GM12891 (cell line): ENCODE results near the gene PHTF1.

Experiments used
- DNase-seq: peaks from one replicate; pipeline ENCODE4 v3.0.0; 2011; ENCODE audit warnings: low spot score; ENCODE audit not compliant: insufficient read length
- FAIRE-seq: peaks from 2 replicates; lab custom pipeline; 2011; peaks lifted over from hg19 to GRCh38; lab: Jason Lieb, UNC
- PAX5 ChIP-seq: IDR thresholded peaks from 2 replicates; pipeline ENCODE4 v1.6.1; 2011; ENCODE audit warnings: low read length, moderate library complexity, mild to moderate bottlenecking; ENCODE audit not compliant: insufficient read depth, severe bottlenecking
- POLR2A ChIP-seq: IDR thresholded peaks from 2 replicates; pipeline ENCODE4 v1.6.1; 2011; ENCODE audit warnings: low read depth, low read length, control low read depth
- POLR2AphosphoS5 ChIP-seq: IDR thresholded peaks from 2 replicates; pipeline ENCODE4 v1.6.1; 2011; ENCODE audit warnings: low read depth, low read length, control low read depth
- POU2F2 ChIP-seq: IDR thresholded peaks from 2 replicates; pipeline ENCODE4 v1.6.1; 2011; ENCODE audit warnings: low read depth, mild to moderate bottlenecking, control low read depth, low read length, moderate library complexity
- SPI1 ChIP-seq: IDR thresholded peaks from 2 replicates; pipeline ENCODE4 v1.6.1; 2011; ENCODE audit warnings: low read depth, low read length, control low read depth
- TAF1 ChIP-seq: IDR thresholded peaks from 2 replicates; pipeline ENCODE4 v1.6.1; 2011; ENCODE audit warnings: low read depth, low read length, control low read depth

Gene PHTF1

GRCh38 chr1:113793878-113794834, 34.9 kb upstream of the PHTF1 start:
- TF ChIP-seq TAF1 (no peak), POU2F2 (no peak), PAX5 (no peak), POLR2A (no peak), SPI1 (no peak), POLR2AphosphoS5 (no peak)
- no peak for DNase-seq
- FAIRE-seq, result peak; percentile 67

DNA sequence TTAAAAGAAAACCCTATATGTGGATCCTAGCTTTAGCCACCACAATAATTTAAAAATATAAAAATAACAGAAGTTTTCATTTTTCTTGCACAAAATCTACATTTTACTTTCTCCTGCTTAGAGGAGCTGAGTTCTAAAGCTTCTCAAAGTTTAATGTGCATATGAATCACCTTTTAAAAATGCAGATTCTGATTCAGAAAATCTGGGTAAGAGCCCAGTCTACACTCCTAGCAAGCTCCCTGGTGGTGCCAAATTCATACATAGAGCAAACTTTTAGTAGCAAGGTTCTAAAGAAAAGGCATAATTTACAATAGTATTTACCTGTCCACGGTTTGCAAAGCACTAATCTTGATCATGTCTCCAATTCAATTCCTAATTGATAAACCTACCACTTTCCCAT, 33.7 kb upstream of the PHTF1 start:
- TF ChIP-seq POU2F2 (no peak), POLR2AphosphoS5 (no peak), POLR2A (no peak), TAF1 (no peak), PAX5 (no peak), SPI1 (no peak)
- FAIRE-seq (no peak), DNase-seq (no peak)

DNA sequence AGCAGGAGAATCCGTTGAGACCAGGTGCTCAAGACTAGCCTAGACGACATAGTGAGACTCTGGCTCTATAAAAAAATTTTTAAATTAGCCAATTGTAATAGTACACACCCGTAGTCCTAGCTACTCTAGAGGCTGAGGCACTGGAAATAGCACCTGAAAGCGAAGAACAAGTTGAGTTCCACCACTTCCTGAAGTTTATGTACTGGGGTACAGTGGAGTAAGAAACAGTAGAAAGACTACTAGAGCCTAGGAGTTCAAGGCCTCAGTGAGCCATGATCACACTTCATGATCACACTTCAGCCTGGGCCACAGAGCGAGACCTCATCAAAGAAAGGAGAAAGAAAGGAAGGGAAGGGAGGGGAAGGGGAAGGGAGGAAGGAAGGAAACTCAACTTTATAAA, 33.2 kb upstream of the PHTF1 start:
- DNase-seq, result no peak
- FAIRE-seq, result no peak

GRCh38 chr1:113788802-113789201, 29.5 kb upstream of the PHTF1 start:
- TF ChIP-seq POLR2A (no peak), POLR2AphosphoS5 (no peak), TAF1 (no peak)
- no peak for FAIRE-seq
- no peak for DNase-seq

More for the DNA sequence above, 33.2 kb upstream of the PHTF1 start:
- TF ChIP-seq POU2F2 (no peak), POLR2AphosphoS5 (no peak), TAF1 (no peak), PAX5 (no peak), SPI1 (no peak), POLR2A (no peak)

DNA sequence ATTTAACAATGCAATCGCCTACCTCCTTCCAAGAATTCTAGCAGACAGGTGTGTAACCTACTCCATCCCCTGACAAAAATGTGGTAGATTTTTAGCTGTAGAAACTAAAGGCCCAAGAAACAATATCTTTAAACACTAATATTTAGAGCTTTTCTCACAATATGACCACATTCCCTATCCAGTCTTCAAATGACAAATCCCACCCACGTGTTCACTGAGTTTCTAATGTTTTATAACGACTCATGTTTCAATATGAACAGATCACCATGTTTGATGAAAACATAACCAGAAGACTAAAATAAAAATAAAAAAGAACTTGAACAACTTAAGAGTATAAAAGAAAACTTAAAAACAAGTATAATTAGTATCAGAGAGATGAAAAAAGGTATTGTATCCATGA, 28.4 kb upstream of the PHTF1 start:
- TF ChIP-seq POU2F2 (no peak), TAF1 (no peak)
- no peak for FAIRE-seq
- no peak for DNase-seq

- FAIRE-seq, result no peak
- no peak for TF ChIP-seq POLR2A
- no peak for TF ChIP-seq POLR2AphosphoS5
- no peak for TF ChIP-seq POU2F2
- TF ChIP-seq TAF1, result no peak
- no peak for TF ChIP-seq SPI1
- no peak for TF ChIP-seq PAX5
- DNase-seq, result no peak
These were observed 26.8 kb upstream of the PHTF1 start for GRCh38 chr1:113786069-113786468.

GRCh38 chr1:113784104-113784779, 25.0 kb upstream of the PHTF1 start:
- TF ChIP-seq POU2F2, result no peak
- TF ChIP-seq TAF1, result no peak
- TF ChIP-seq SPI1, result no peak
- no peak for TF ChIP-seq PAX5
- no peak for TF ChIP-seq POLR2A
- TF ChIP-seq POLR2AphosphoS5, result no peak
- FAIRE-seq (peak; percentile 77), DNase-seq (no peak)

- 0 out of 2 replicates have a peak, but pooled peaks have one; percentile 27 for TF ChIP-seq POLR2A
- peak; percentile 93 for TF ChIP-seq SPI1
- no peak for TF ChIP-seq PAX5
- no peak for TF ChIP-seq POU2F2
- no peak for TF ChIP-seq TAF1
- FAIRE-seq (peak; percentile 56), DNase-seq (no peak)
These were observed 24.2 kb upstream of the PHTF1 start for GRCh38 chr1:113783254-113784103.

DNA sequence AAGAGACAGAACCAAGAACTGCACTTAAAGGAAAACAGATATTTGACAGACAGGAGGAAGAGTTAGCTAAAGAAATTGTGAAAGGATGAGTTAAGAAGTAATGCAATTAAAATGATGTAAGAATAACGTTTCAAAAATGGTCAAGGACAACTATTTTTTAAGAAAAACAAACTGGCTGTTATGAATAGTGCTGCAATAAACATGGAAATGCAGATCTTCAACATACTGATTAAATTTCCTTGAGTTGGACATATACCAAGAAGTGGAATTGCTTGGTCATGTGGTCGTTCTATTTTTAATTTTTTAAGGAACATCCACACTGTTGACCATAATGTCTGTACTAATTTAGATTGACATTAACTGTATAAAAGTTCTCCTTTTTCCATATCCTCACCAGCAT, 23.1 kb upstream of the PHTF1 start:
- FAIRE-seq, result no peak
- no peak for DNase-seq
- TF ChIP-seq POLR2A (no peak), POLR2AphosphoS5 (no peak), PAX5 (no peak), POU2F2 (no peak)
